ENCODE data around the gene FAM9C.

- TF ChIP-seq EZH2phosphoT487 (IDR thresholded peaks at IDR 0.05; ENCODE audit: borderline replicate concordance) (no peak), RAD21 (IDR thresholded peaks at IDR 0.05; ENCODE audit: low read depth) (no peak), EZH2 (IDR thresholded peaks at IDR 0.05) (no peak), CTCF (IDR thresholded peaks at IDR 0.05 in 2 of 3, conservative IDR thresholded peaks at IDR 0.05 in 1 of 3; ENCODE audit: borderline replicate concordance in 1 of 3, insufficient read depth in 1 of 3, low read depth in 2 of 3, low read length in 2 of 3) (no peak), JUND (IDR thresholded peaks at IDR 0.05) (no peak), FOSL1 (IDR thresholded peaks at IDR 0.05; ENCODE audit: low read depth) (no peak), POLR2AphosphoS5 (IDR thresholded peaks at IDR 0.05; ENCODE audit: low read depth, low read length) (no peak), POLR2A (IDR thresholded peaks at IDR 0.05; ENCODE audit: borderline replicate concordance, extremely low read depth, insufficient read depth, insufficient read length) (no peak)
- TF ChIP-seq, protein P1, sequence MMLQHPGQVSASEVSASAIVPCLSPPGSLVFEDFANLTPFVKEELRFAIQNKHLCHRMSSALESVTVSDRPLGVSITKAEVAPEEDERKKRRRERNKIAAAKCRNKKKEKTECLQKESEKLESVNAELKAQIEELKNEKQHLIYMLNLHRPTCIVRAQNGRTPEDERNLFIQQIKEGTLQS (IDR thresholded peaks at IDR 0.05), result no peak
Observed at GRCh38 chrX:13044441-13044840, at the start of gene FAM9C.
